ENCODE data around the gene HOXD1.

The HOXD1 gene

GRCh38 chr2:176158186-176158591 lies 30.3 kb upstream of the HOXD1 start:
- Histone ChIP-seq H3K79me2 (ENCODE audit: insufficient read depth, low read length) (no peaks in the 10 kb centered on the region), H3K9me3 (ENCODE audit: insufficient read depth, low read length) (no peaks in the 10 kb centered on the region), H4K20me1 (ENCODE audit: low read depth, low read length) (no peaks in the 10 kb centered on the region), H3K9ac (ENCODE audit: low read length) (no peak overlapping the region), H3K4me2 (ENCODE audit: low read depth, low read length, poor library complexity, severe bottlenecking) (no peak overlapping the region), H2AFZ (ENCODE audit: low read depth, low read length, severe bottlenecking) (no peak overlapping the region), H3K9me2 (replicated peaks; ENCODE audit: insufficient read depth, low read length) (no peaks in the 10 kb centered on the region), H3K27me3 (ENCODE audit: low read length) (no peaks in the 10 kb centered on the region), H3K36me3 (ENCODE audit: low read length) (no peaks in the 10 kb centered on the region), H3K4me3 (ENCODE audit: insufficient read depth, low read length, poor library complexity, severe bottlenecking) (no peak overlapping the region), H3K27ac (ENCODE audit: low read depth, low read length) (no peak overlapping the region), H3F3A (ENCODE audit: insufficient read depth) (no peaks in the 10 kb centered on the region)
- TF ChIP-seq CTCF (IDR thresholded peaks at IDR 0.05; ENCODE audit: insufficient read depth, low read length, poor library complexity, severe bottlenecking) (no peak), EZH2phosphoT487 (conservative IDR thresholded peaks at IDR 0.05; ENCODE audit: low read length) (no peak)

- no peaks in the 10 kb centered on the region for H3K9me3 ChIP-seq (ENCODE audit: insufficient read depth, low read length)
- H3K9ac ChIP-seq (ENCODE audit: low read length): no peak overlapping the region
- no peaks in the 10 kb centered on the region for H3F3A ChIP-seq (ENCODE audit: insufficient read depth)
- no peaks in the 10 kb centered on the region for H3K27me3 ChIP-seq (ENCODE audit: low read length)
- no peaks in the 10 kb centered on the region for H3K36me3 ChIP-seq (ENCODE audit: low read length)
- TF ChIP-seq EZH2phosphoT487 (conservative IDR thresholded peaks at IDR 0.05; ENCODE audit: low read length) (no peak), CTCF (IDR thresholded peaks at IDR 0.05; ENCODE audit: insufficient read depth, low read length, poor library complexity, severe bottlenecking) (no peak)
- no peak overlapping the region for H3K4me3 ChIP-seq (ENCODE audit: insufficient read depth, low read length, poor library complexity, severe bottlenecking)
- H3K79me2 ChIP-seq (ENCODE audit: insufficient read depth, low read length): no peaks in the 10 kb centered on the region
- no peak overlapping the region for H2AFZ ChIP-seq (ENCODE audit: low read depth, low read length, severe bottlenecking)
- H3K27ac ChIP-seq (ENCODE audit: low read depth, low read length): no peak overlapping the region
- no peak overlapping the region for H3K4me2 ChIP-seq (ENCODE audit: low read depth, low read length, poor library complexity, severe bottlenecking)
- no peaks in the 10 kb centered on the region for H4K20me1 ChIP-seq (ENCODE audit: low read depth, low read length)
- no peaks in the 10 kb centered on the region for H3K9me2 ChIP-seq (replicated peaks; ENCODE audit: insufficient read depth, low read length)
Measured at GRCh38 chr2:176158855-176159662, 29.4 kb upstream of the HOXD1 start.

- Histone ChIP-seq H3K4me3 (ENCODE audit: insufficient read depth, low read length, poor library complexity, severe bottlenecking) (no peak overlapping the region), H3K27ac (ENCODE audit: low read depth, low read length) (no peak overlapping the region), H3K4me2 (ENCODE audit: low read depth, low read length, poor library complexity, severe bottlenecking) (no peak overlapping the region), H3K36me3 (ENCODE audit: low read length) (no peaks in the 10 kb centered on the region), H2AFZ (ENCODE audit: low read depth, low read length, severe bottlenecking) (no peak overlapping the region), H3F3A (ENCODE audit: insufficient read depth) (no peaks in the 10 kb centered on the region), H3K79me2 (ENCODE audit: insufficient read depth, low read length) (no peaks in the 10 kb centered on the region), H3K9me2 (replicated peaks; ENCODE audit: insufficient read depth, low read length) (no peaks in the 10 kb centered on the region), H3K9me3 (ENCODE audit: insufficient read depth, low read length) (no peaks in the 10 kb centered on the region), H3K27me3 (ENCODE audit: low read length) (no peaks in the 10 kb centered on the region), H3K9ac (ENCODE audit: low read length) (no peak overlapping the region), H4K20me1 (ENCODE audit: low read depth, low read length) (no peaks in the 10 kb centered on the region)
- no peak for TF ChIP-seq EZH2phosphoT487 (conservative IDR thresholded peaks at IDR 0.05; ENCODE audit: low read length)
- no peak for TF ChIP-seq CTCF (IDR thresholded peaks at IDR 0.05; ENCODE audit: insufficient read depth, low read length, poor library complexity, severe bottlenecking)
Measured at GRCh38 chr2:176159663-176160250, 28.7 kb upstream of the HOXD1 start.

All from SU-DHL-6 (cell line).